ENCODE results near the gene CLEC10A. TPM values are rescaled to one million over a fixed set of nuclear protein-coding genes. Genes with fewer than 3 reads are reported as not detected.

CLEC10A gene
- total RNA-seq, 1 donor: not detected

GRCh38 chr17:7112510-7113108, 32.6 kb upstream of the CLEC10A start:
- TF ChIP-seq CTCF (IDR thresholded peaks at IDR 0.05; ENCODE audit: insufficient read depth, low read depth, low read length): no peak
- H3K4me3 ChIP-seq (ENCODE audit: low read depth, low read length): no peak overlapping the region

GRCh38 chr17:7111784-7112509, 31.9 kb upstream of the CLEC10A start:
- H3K4me3 ChIP-seq (ENCODE audit: low read depth, low read length): no peak overlapping the region
- DNase-seq (ENCODE audit: low read depth): no peak
- TF ChIP-seq CTCF (IDR thresholded peaks at IDR 0.05; ENCODE audit: insufficient read depth, low read depth, low read length): no peak

More at GRCh38 chr17:7112510-7113108, 32.6 kb upstream of the CLEC10A start:
- no peak for DNase-seq (ENCODE audit: low read depth)

- TF ChIP-seq CTCF (IDR thresholded peaks at IDR 0.05; ENCODE audit: insufficient read depth, low read depth, low read length): no peak
- no peak for DNase-seq (ENCODE audit: low read depth)
Measured at GRCh38 chr17:7110617-7111306, 30.7 kb upstream of the CLEC10A start.

GRCh38 chr17:7109461-7110322, 29.6 kb upstream of the CLEC10A start:
- DNase-seq (ENCODE audit: low read depth): no peak
- no peak for TF ChIP-seq CTCF (IDR thresholded peaks at IDR 0.05; ENCODE audit: insufficient read depth, low read depth, low read length)

More at GRCh38 chr17:7110617-7111306, 30.7 kb upstream of the CLEC10A start:
- no peak overlapping the region for H3K4me3 ChIP-seq (ENCODE audit: low read depth, low read length)

GRCh38 chr17:7108981-7109380, 28.9 kb upstream of the CLEC10A start:
- no peak for DNase-seq (ENCODE audit: low read depth)
- H3K4me3 ChIP-seq (ENCODE audit: low read depth, low read length): no peak overlapping the region
- TF ChIP-seq CTCF (IDR thresholded peaks at IDR 0.05; ENCODE audit: insufficient read depth, low read depth, low read length): no peak

More at GRCh38 chr17:7109461-7110322, 29.6 kb upstream of the CLEC10A start:
- H3K4me3 ChIP-seq (ENCODE audit: low read depth, low read length): no peak overlapping the region

- DNase-seq (ENCODE audit: low read depth): no peak
- TF ChIP-seq CTCF (IDR thresholded peaks at IDR 0.05; ENCODE audit: insufficient read depth, low read depth, low read length): no peak
- H3K4me3 ChIP-seq (ENCODE audit: low read depth, low read length): no peak overlapping the region
Measured at GRCh38 chr17:7108560-7108925, 28.5 kb upstream of the CLEC10A start.

All from fibroblast of villous mesenchyme (primary cell).